A204.1 (cell line): ENCODE data around the gene OXA1L.
"Not testable (repeated sequence)": the region's sequence is repeated elsewhere in the genome, so short reads cannot be mapped to it uniquely, and the experiment has no call there.

Experiments
- FAIRE-seq: peaks from 2 replicates; lab custom pipeline; 2012; peaks lifted over from hg19 to GRCh38; lab: Jason Lieb, UNC

Gene OXA1L

DNA sequence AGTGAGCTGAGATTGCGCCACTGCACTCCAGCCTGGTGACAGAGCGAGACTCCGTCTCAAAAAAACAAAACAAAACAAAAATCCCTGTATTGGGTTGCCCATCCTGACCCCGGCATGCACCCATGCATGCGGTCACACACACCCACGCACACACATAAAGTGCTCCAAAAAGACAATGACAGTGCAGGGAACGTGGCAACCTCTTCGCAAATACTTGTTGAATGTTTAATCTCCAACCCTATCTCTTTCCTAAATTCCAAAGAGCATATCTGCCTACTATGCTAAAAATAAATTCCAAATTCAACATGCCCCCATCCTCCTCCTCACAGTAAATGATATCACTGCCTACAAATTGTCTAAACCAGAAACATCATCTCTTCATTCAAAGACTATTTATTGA lies 35.2 kb downstream of the OXA1L start:
- FAIRE-seq: no peak

DNA sequence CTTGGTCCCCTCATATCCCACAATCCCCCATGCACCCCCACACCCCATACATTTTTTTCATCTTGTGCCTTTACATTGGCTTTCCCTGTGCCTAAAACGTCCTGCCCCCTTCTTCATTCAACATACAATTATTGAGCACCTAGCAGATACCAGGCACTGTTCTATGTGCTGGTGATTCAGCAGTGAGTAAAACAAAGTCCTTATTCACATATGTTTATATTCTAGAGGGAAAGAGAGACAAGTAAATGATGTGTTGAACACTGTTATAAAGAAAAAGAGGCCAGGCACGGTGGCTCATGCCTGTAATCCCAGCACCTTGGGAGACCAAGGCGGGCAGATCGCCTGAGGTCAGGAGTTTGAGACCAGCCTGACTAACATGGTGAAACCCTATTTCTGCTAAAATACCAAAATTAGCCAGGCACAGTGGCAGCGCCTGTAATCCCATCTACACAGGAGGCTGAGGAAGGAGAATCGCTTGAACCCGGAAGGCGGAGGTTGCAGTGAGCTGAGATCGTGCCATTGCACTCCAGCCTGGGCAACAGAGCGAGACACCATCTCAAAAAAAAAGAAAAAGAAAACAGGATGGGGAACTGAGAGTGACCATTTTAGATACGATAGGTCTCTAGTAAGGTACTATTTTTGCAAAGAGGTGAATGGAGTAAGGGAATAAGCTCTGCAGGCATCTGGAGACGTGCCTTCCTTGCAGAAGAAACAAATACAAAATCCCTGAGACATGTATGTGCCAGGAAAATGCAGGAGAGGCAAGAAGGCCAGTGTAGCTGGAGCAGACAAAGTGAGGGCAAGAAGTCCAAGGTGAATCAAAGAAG lies 36.6 kb downstream of the OXA1L start:
- FAIRE-seq: no peak

GRCh38 chr14:22803687-22803974 lies 37.1 kb downstream of the OXA1L start:
- no peak for FAIRE-seq

DNA sequence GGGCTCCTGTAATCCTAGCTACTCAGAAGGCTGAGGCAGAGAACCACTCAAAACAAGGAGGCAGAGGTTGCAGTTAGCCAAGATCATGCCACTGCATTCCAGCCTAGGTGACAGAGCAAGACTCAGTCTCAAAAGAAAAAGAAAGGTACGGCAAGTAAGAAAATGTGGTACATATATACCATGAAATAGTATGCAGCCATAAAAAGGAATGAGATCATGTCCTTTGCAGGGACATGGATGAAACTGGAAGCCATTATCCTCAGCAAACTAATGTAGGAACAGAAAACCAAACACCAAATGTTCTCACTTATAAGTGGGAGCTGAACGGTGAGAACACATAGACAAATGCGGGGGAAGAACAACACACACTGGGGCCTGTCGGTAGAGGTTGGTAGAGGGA lies 38.7 kb downstream of the OXA1L start:
- FAIRE-seq: not testable (repeated sequence)

DNA sequence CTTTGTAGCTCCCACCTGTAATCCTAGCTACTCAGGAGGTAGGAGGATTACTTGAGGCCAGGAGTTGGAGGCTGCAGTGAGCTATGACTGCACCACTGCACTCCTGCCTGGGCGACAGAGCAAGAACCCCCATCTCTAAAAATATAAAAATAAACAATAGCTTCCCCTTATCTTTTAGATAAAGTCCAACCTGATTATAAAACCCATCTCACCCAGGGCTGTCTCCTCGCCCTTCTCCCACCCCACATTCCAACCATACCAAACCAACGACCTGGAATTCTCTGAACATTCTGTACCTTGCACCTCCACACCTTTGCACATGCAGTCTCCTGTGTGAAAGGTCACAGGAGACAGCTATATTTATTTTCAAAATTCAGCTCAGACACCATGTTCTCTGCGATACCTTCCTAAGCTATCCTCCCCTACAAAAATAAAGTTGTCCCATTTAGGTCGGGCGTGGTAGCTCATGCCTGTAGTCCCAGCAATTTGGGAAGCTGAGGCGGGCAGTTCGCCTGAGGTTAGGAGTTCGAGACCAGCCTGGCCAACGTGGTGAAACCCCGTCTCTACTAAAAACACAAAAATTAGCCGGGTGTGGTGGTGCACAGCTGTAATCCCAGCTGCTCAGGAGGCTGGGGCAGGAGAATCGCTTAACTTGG lies 41.1 kb downstream of the OXA1L start:
- FAIRE-seq: no peak

GRCh38 chr14:22808388-22809209 lies 42.1 kb downstream of the OXA1L start:
- no peak for FAIRE-seq

- no peak for FAIRE-seq
These were observed 45.2 kb downstream of the OXA1L start for GRCh38 chr14:22811722-22812121.

- no peak for FAIRE-seq
These were observed 46.3 kb downstream of the OXA1L start for GRCh38 chr14:22812744-22813143.

- no peak for FAIRE-seq
These were observed 46.7 kb downstream of the OXA1L start for GRCh38 chr14:22813145-22813544.

- no peak for FAIRE-seq
These were observed 47.9 kb downstream of the OXA1L start for GRCh38 chr14:22814373-22814772.

- no peak for FAIRE-seq
These were observed 48.6 kb downstream of the OXA1L start, which contains the start of gene SLC7A7 for GRCh38 chr14:22814941-22815713. Gene SLC7A7 (minus strand): TSS chr14:22815435. CDS start chr14:22813398, 2,037 bp downstream.

- FAIRE-seq: no peak
These were observed 52.9 kb downstream of the OXA1L start for GRCh38 chr14:22819151-22819988.

DNA sequence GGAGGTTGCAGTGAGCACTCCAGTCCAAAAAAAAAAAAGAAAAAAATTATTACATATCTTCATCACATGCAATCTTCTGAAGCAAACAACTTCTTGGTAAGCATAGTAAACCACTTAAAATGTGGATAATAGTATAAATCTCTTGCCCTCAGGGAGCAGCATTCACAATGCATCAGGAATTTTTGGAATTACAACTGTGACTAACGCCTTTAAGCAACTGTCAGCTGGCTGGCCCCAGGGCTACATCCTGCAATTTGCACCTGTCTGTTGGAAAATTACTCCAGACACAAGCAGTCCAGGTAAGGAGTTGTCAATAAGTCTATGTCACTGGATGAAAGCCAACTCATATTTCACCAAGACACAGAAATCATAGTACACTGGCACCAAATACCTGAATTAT lies 54.2 kb downstream of the OXA1L start:
- no peak for FAIRE-seq

GRCh38 chr14:22821193-22822015 lies 54.9 kb downstream of the OXA1L start:
- no peak for FAIRE-seq

GRCh38 chr14:22822016-22822570 lies 55.6 kb downstream of the OXA1L start:
- no peak for FAIRE-seq
